WTC11 (cell line): ENCODE measurements around the gene PPP5C. TPM values are rescaled to one million over a fixed set of nuclear protein-coding genes. Genes with fewer than 3 reads are reported as not detected.

ENCODE experiments used
- ATAC-seq: fragments of 200-7000 bp; cut with Tn5 transposase; 2 replicates; pipeline ENCODE4 v1.10.0; 2021; ENCODE audit warnings: mild to moderate bottlenecking, moderate library complexity
- CTCF ChIA-PET: fragments of 300-600 bp; sonication (Branson Sonifier 250); formaldehyde crosslinking; loops from one replicate; lab custom pipeline; 2021; ENCODE audit warnings: antibody characterized with exemption; lab: Charles Lee
- POLR2A ChIA-PET: fragments of 350-600 bp; sonication (Branson Sonifier 250); formaldehyde crosslinking; loops from one replicate; lab custom pipeline; 2021; ENCODE audit warnings: antibody characterized with exemption; lab: Charles Lee
- DNase-seq: peaks from one replicate; pipeline ENCODE4 v3.0.0; 2021; ENCODE audit warnings: low spot score
- H3K27ac Mint-ChIP-seq: 2 replicates; pipeline ENCODE4 v1.8.0; 2021; ENCODE audit warnings: mixed read lengths
- H3K27me3 Mint-ChIP-seq: 2 replicates; pipeline ENCODE4 v1.8.0; 2021; ENCODE audit warnings: low read depth, mild to moderate bottlenecking, moderate library complexity, mixed read lengths
- H3K36me3 Mint-ChIP-seq: 2 replicates; pipeline ENCODE4 v1.8.0; 2021; ENCODE audit warnings: mixed read lengths
- H3K4me1 Mint-ChIP-seq: 2 replicates; pipeline ENCODE4 v1.8.0; 2022; ENCODE audit warnings: mixed read lengths
- H3K4me3 Mint-ChIP-seq: 2 replicates; pipeline ENCODE4 v1.8.0; 2021; ENCODE audit warnings: mild to moderate bottlenecking, moderate library complexity, mixed read lengths
- H3K9me3 Mint-ChIP-seq: 2 replicates; pipeline ENCODE4 v1.8.0; 2021; ENCODE audit warnings: mixed read lengths
- CREB1 ChIP-seq: sonication (generic); formaldehyde crosslinking; IDR thresholded peaks from 2 replicates; pipeline ENCODE4 v1.8.0; 2023; ENCODE audit warnings: mild to moderate bottlenecking, missing genetic modification reagents
- FOXK1 ChIP-seq: sonication (generic); formaldehyde crosslinking; IDR thresholded peaks from 2 replicates; pipeline ENCODE4 v1.8.0; 2022; ENCODE audit warnings: mild to moderate bottlenecking, moderate library complexity, missing genetic modification reagents
- GRHL2 ChIP-seq: fragments of 250-450 bp; sonication (Bioruptor Pico); IDR thresholded peaks from 2 replicates; pipeline ENCODE4 v1.8.0; 2022; ENCODE audit warnings: mild to moderate bottlenecking, moderate library complexity; ENCODE audit not compliant: insufficient replicate concordance, severe bottlenecking
- IRF2 ChIP-seq: sonication (generic); formaldehyde crosslinking; IDR thresholded peaks from 2 replicates; pipeline ENCODE4 v1.8.0; 2022; ENCODE audit warnings: low read depth, missing genetic modification reagents, borderline replicate concordance
- JUN ChIP-seq: sonication (generic); formaldehyde crosslinking; IDR thresholded peaks from 2 replicates; pipeline ENCODE4 v1.8.0; 2023; ENCODE audit warnings: mild to moderate bottlenecking, missing genetic modification reagents
- KAT7 ChIP-seq: sonication (generic); formaldehyde crosslinking; IDR thresholded peaks from 2 replicates; pipeline ENCODE4 v1.8.1; 2023; ENCODE audit warnings: missing genetic modification reagents, mild to moderate bottlenecking, borderline replicate concordance
- NFATC4 ChIP-seq: fragments of 250-450 bp; sonication (Bioruptor Pico); IDR thresholded peaks from 2 replicates; pipeline ENCODE4 v1.9.0; 2021; ENCODE audit warnings: mild to moderate bottlenecking
- SMAD3 ChIP-seq: sonication (generic); formaldehyde crosslinking; IDR thresholded peaks from 2 replicates; pipeline ENCODE4 v1.8.0; 2022; ENCODE audit warnings: missing genetic modification reagents, mild to moderate bottlenecking, borderline replicate concordance
- ZNF121 ChIP-seq: sonication (generic); formaldehyde crosslinking; IDR thresholded peaks from 2 replicates; pipeline ENCODE4 v1.8.0; 2023; ENCODE audit warnings: missing genetic modification reagents
- ZNF671 ChIP-seq: fragments of 250-450 bp; sonication (Bioruptor Pico); IDR thresholded peaks from 2 replicates; pipeline ENCODE4 v1.8.0; 2021; ENCODE audit warnings: mild to moderate bottlenecking
- total RNA-seq: library from RNA; stranded (reverse); gene quantifications from 3 replicates; pipeline ENCODE4 v1.2.3, GENCODE V29; 2021
- TF ChIP-seq, protein P1 (sequence below): sonication (generic); formaldehyde crosslinking; IDR thresholded peaks from 2 replicates; pipeline ENCODE4 v1.8.1; 2023; ENCODE audit warnings: mild to moderate bottlenecking, missing genetic modification reagents, moderate library complexity
- TF ChIP-seq, protein P2 (sequence below): sonication (generic); formaldehyde crosslinking; IDR thresholded peaks from 2 replicates; pipeline ENCODE4 v1.8.0; 2022; ENCODE audit warnings: mild to moderate bottlenecking, missing genetic modification reagents
- TF ChIP-seq, protein P3 (sequence below): sonication (generic); formaldehyde crosslinking; IDR thresholded peaks from 2 replicates; pipeline ENCODE4 v1.8.1; 2023; ENCODE audit warnings: mild to moderate bottlenecking, missing genetic modification reagents
- TF ChIP-seq, protein P4 (sequence below): fragments of 250-450 bp; sonication (Bioruptor Pico); IDR thresholded peaks from 2 replicates; pipeline ENCODE4 v1.9.0; 2021; ENCODE audit warnings: mild to moderate bottlenecking
- TF ChIP-seq, protein P5 (sequence below): fragments of 200-600 bp; IDR thresholded peaks from 2 replicates; pipeline ENCODE4 v1.8.0; 2022; ENCODE audit warnings: antibody characterized with exemption
- TF ChIP-seq, protein P6 (sequence below): sonication (generic); formaldehyde crosslinking; IDR thresholded peaks from 2 replicates; pipeline ENCODE4 v1.8.0; 2022; ENCODE audit warnings: mild to moderate bottlenecking, missing genetic modification reagents
- TF ChIP-seq, protein P7 (sequence below): sonication (generic); formaldehyde crosslinking; IDR thresholded peaks from 2 replicates; pipeline ENCODE4 v1.8.1; 2022; ENCODE audit warnings: missing genetic modification reagents, borderline replicate concordance
- TF ChIP-seq, protein P8 (sequence below): fragments of 250-450 bp; sonication (Bioruptor Pico); conservative IDR thresholded peaks from 2 replicates; pipeline ENCODE4 v1.9.0; 2021; ENCODE audit warnings: mild to moderate bottlenecking
- TF ChIP-seq, protein P9 (sequence below): sonication (generic); formaldehyde crosslinking; IDR thresholded peaks from 2 replicates; pipeline ENCODE4 v1.8.1; 2023; ENCODE audit warnings: mild to moderate bottlenecking, missing genetic modification reagents

Gene PPP5C
- total RNA-seq, 1 experiment from 2014 or later = 107 TPM

DNA sequence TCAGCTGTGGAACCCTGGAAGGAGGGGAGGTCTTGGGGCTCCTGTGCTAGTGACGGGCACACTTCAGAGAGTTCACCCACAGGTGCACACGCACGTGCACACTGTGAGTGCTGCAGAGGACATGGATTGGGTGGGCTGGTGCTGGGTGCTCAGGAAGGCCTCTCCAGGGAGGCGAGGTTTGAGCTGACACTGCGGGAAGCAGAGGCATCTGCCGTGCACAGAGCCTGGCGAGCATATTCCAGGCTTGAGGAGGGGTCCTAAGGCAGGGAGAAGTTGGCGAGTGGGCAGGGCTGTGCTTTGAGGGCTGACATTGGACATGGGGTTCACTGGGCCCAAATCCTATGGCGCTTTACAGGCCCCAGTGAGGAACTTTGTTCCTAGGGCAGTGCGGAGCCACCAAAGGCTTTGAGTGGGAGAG is 40.8 kb downstream of the PPP5C start:
- no peak overlapping the region for H3K27ac Mint-ChIP-seq
- TF ChIP-seq, protein P1, sequence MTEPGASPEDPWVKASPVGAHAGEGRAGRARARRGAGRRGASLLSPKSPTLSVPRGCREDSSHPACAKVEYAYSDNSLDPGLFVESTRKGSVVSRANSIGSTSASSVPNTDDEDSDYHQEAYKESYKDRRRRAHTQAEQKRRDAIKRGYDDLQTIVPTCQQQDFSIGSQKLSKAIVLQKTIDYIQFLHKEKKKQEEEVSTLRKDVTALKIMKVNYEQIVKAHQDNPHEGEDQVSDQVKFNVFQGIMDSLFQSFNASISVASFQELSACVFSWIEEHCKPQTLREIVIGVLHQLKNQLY = no peak
- TF ChIP-seq NFATC4 (no peak), SMAD3 (no peak), JUN (CRISPR knock-in tag) (no peak), CREB1 (CRISPR knock-in tag) (no peak), ZNF121 (CRISPR knock-in tag) (no peak), ZNF671 (CRISPR knock-in tag) (no peak), IRF2 (CRISPR knock-in tag) (no peak), KAT7 (no peak)
- TF ChIP-seq, protein P2, sequence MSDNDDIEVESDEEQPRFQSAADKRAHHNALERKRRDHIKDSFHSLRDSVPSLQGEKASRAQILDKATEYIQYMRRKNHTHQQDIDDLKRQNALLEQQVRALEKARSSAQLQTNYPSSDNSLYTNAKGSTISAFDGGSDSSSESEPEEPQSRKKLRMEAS (CRISPR knock-in tag) = no peak
- TF ChIP-seq, protein P3, sequence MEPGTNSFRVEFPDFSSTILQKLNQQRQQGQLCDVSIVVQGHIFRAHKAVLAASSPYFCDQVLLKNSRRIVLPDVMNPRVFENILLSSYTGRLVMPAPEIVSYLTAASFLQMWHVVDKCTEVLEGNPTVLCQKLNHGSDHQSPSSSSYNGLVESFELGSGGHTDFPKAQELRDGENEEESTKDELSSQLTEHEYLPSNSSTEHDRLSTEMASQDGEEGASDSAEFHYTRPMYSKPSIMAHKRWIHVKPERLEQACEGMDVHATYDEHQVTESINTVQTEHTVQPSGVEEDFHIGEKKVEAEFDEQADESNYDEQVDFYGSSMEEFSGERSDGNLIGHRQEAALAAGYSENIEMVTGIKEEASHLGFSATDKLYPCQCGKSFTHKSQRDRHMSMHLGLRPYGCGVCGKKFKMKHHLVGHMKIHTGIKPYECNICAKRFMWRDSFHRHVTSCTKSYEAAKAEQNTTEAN (CRISPR knock-in tag) = no peak
- TF ChIP-seq, protein P4, sequence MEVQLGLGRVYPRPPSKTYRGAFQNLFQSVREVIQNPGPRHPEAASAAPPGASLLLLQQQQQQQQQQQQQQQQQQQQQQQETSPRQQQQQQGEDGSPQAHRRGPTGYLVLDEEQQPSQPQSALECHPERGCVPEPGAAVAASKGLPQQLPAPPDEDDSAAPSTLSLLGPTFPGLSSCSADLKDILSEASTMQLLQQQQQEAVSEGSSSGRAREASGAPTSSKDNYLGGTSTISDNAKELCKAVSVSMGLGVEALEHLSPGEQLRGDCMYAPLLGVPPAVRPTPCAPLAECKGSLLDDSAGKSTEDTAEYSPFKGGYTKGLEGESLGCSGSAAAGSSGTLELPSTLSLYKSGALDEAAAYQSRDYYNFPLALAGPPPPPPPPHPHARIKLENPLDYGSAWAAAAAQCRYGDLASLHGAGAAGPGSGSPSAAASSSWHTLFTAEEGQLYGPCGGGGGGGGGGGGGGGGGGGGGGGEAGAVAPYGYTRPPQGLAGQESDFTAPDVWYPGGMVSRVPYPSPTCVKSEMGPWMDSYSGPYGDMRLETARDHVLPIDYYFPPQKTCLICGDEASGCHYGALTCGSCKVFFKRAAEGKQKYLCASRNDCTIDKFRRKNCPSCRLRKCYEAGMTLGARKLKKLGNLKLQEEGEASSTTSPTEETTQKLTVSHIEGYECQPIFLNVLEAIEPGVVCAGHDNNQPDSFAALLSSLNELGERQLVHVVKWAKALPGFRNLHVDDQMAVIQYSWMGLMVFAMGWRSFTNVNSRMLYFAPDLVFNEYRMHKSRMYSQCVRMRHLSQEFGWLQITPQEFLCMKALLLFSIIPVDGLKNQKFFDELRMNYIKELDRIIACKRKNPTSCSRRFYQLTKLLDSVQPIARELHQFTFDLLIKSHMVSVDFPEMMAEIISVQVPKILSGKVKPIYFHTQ (CRISPR knock-in tag) = no peak
- TF ChIP-seq, protein P5, sequence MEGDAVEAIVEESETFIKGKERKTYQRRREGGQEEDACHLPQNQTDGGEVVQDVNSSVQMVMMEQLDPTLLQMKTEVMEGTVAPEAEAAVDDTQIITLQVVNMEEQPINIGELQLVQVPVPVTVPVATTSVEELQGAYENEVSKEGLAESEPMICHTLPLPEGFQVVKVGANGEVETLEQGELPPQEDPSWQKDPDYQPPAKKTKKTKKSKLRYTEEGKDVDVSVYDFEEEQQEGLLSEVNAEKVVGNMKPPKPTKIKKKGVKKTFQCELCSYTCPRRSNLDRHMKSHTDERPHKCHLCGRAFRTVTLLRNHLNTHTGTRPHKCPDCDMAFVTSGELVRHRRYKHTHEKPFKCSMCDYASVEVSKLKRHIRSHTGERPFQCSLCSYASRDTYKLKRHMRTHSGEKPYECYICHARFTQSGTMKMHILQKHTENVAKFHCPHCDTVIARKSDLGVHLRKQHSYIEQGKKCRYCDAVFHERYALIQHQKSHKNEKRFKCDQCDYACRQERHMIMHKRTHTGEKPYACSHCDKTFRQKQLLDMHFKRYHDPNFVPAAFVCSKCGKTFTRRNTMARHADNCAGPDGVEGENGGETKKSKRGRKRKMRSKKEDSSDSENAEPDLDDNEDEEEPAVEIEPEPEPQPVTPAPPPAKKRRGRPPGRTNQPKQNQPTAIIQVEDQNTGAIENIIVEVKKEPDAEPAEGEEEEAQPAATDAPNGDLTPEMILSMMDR = no peak
- H3K4me1 Mint-ChIP-seq = peaks cover 3% of the 10 kb centered on the region
- no peak overlapping the region for H3K4me3 Mint-ChIP-seq
- ChIA-PET CTCF (no interaction called here), POLR2A (no interaction called here)
- no peaks in the 10 kb centered on the region for H3K9me3 Mint-ChIP-seq
- DNase-seq = no peak
- peaks cover 61% of the 10 kb centered on the region for H3K36me3 Mint-ChIP-seq
- no peaks in the 10 kb centered on the region for H3K27me3 Mint-ChIP-seq
- no peak for ATAC-seq

DNA sequence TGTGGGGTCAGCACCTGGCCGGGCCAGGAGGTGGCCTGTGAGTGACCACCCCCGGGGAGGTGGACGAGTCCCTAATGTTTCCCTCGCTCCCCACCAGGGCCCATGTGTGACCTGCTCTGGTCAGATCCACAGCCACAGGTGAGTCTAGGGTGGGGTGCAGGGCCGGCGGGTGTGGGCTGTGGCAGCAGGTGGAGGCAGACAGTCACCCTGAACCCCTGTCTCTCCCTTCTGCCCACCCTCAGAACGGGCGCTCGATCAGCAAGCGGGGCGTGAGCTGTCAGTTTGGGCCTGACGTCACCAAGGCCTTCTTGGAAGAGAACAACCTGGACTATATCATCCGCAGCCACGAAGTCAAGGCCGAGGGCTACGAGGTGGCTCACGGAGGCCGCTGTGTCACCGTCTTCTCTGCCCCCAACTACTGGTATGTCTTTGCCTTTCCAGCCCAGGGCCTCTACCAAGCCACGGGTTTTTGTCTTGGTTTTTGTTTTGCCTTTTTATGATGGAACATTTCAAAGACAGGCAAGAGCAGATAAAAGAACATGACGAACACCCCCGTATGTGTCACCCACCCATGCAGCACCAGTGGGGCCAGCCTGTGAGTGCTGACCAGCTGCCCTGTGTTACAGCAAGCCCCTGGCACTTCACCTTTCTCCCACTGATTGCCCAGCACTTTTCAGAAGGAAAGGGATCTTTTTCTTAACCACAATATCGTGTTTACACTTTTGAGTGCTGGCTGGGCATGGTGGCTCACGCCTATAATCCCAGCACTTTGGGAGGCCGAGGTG is 41.6 kb downstream of the PPP5C start:
- DNase-seq (no peak), ATAC-seq (no peak)
- ChIA-PET POLR2A (no interaction called here), CTCF (interaction anchor here (0.5 kb wide), 1 partner anchor 213 kb away, joined by 3 read pairs; no protein-coding TSS in a partner anchor)
- Mint-ChIP-seq H3K4me3 (no peak overlapping the region), H3K27ac (no peak overlapping the region), H3K36me3 (peaks cover 63% of the 10 kb centered on the region), H3K27me3 (no peaks in the 10 kb centered on the region), H3K4me1 (peaks cover 3% of the 10 kb centered on the region), H3K9me3 (no peaks in the 10 kb centered on the region)
- TF ChIP-seq, protein P6, sequence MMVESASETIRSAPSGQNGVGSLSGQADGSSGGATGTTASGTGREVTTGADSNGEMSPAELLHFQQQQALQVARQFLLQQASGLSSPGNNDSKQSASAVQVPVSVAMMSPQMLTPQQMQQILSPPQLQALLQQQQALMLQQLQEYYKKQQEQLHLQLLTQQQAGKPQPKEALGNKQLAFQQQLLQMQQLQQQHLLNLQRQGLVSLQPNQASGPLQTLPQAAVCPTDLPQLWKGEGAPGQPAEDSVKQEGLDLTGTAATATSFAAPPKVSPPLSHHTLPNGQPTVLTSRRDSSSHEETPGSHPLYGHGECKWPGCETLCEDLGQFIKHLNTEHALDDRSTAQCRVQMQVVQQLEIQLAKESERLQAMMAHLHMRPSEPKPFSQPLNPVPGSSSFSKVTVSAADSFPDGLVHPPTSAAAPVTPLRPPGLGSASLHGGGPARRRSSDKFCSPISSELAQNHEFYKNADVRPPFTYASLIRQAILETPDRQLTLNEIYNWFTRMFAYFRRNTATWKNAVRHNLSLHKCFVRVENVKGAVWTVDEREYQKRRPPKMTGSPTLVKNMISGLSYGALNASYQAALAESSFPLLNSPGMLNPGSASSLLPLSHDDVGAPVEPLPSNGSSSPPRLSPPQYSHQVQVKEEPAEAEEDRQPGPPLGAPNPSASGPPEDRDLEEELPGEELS = no peak
- no peak for TF ChIP-seq SMAD3
- TF ChIP-seq, protein P7, sequence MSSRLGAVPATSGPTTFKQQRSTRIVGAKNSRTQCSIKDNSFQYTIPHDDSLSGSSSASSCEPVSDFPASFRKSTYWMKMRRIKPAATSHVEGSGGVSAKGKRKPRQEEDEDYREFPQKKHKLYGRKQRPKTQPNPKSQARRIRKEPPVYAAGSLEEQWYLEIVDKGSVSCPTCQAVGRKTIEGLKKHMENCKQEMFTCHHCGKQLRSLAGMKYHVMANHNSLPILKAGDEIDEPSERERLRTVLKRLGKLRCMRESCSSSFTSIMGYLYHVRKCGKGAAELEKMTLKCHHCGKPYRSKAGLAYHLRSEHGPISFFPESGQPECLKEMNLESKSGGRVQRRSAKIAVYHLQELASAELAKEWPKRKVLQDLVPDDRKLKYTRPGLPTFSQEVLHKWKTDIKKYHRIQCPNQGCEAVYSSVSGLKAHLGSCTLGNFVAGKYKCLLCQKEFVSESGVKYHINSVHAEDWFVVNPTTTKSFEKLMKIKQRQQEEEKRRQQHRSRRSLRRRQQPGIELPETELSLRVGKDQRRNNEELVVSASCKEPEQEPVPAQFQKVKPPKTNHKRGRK (CRISPR knock-in tag) = no peak
- TF ChIP-seq ZNF671 (CRISPR knock-in tag) = no peak
- no peak for TF ChIP-seq FOXK1 (CRISPR knock-in tag)
- TF ChIP-seq NFATC4 = no peak
- TF ChIP-seq, protein P8, sequence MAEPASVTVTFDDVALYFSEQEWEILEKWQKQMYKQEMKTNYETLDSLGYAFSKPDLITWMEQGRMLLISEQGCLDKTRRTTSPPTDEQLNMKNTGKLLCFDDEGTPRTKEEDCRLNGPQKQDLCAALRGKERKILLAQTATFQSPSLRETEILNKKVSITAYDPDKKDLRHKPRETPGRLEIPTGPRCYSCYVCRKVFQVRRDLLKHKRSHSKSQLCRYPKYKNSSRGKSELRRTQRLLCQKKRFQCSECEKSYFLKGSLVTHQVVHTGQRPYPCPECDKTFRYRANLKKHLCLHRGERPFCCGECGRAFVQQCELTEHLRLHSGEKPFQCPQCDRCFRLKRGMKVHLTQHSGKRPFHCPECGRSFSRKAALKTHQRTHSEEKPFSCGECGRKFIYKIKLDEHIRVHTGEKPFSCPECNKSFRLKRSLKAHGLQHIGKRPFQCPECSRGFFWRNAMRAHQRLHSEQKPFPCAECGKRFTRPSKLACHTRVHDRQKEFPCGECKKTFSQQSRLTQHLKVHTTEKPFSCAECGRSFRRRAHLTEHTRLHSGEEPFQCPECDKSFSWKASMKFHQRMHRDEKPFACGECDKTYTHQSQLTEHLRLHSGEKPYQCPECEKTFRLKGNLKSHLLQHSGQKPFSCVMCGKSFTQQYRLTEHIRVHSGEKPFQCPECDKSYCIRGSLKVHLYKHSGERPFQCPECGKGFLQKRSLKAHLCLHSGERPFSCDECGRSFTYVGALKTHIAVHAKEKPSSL (CRISPR knock-in tag) = no peak
- TF ChIP-seq, protein P9, sequence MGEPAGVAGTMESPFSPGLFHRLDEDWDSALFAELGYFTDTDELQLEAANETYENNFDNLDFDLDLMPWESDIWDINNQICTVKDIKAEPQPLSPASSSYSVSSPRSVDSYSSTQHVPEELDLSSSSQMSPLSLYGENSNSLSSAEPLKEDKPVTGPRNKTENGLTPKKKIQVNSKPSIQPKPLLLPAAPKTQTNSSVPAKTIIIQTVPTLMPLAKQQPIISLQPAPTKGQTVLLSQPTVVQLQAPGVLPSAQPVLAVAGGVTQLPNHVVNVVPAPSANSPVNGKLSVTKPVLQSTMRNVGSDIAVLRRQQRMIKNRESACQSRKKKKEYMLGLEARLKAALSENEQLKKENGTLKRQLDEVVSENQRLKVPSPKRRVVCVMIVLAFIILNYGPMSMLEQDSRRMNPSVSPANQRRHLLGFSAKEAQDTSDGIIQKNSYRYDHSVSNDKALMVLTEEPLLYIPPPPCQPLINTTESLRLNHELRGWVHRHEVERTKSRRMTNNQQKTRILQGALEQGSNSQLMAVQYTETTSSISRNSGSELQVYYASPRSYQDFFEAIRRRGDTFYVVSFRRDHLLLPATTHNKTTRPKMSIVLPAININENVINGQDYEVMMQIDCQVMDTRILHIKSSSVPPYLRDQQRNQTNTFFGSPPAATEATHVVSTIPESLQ (CRISPR knock-in tag) = no peak
- no peak for TF ChIP-seq GRHL2 (CRISPR knock-in tag)
